SK-N-SH (cell line): ENCODE data around the gene FAM124A. TPM values are rescaled to one million over a fixed set of nuclear protein-coding genes. Genes with fewer than 3 reads are reported as not detected.

Source experiments
- CTCF ChIA-PET: fragments of 300-600, 350-600 bp; formaldehyde crosslinking; extraction: SDS; loops from one replicate; lab custom pipeline; 2021; lab: Yijun Ruan, JAX
- POLR2A ChIA-PET: fragments of 350-600 bp; sonication (Branson Sonifier 250); formaldehyde crosslinking; extraction: SDS; loops from one replicate; lab custom pipeline; 2020; ENCODE audit warnings: antibody characterized with exemption, inconsistent platforms; lab: Yijun Ruan, JAX
- DNase-seq: peaks from one replicate; pipeline ENCODE4 v3.0.0; 2012
- H2AFZ ChIP-seq: fragments of 200-600 bp; sonication (generic); 2 replicates; pipeline ENCODE4 v1.8.1; 2016; ENCODE audit warnings: antibody characterized with exemption, mild to moderate bottlenecking, low read depth
- H3F3A ChIP-seq: fragments of 200-600 bp; sonication (generic); replicated peaks from 2 replicates; pipeline ENCODE3; 2016; ENCODE audit warnings: antibody characterized with exemption, mild to moderate bottlenecking; ENCODE audit not compliant: insufficient read depth
- H3K27ac ChIP-seq, 2 experiments: fragments of 200-500 bp in 1 of 2; fragments of 200-600 bp in 1 of 2; sonication (Bioruptor generic) in 1 of 2; sonication (generic), shearing (Covaris generic) in 1 of 2; 2 replicates each; pipeline versions ENCODE4 v1.5.1 to v1.6.1; 2014 to 2016; ENCODE audit warnings: low read depth in 2 of 2, inconsistent platforms in 1 of 2, low read length in 1 of 2, mild to moderate bottlenecking in 1 of 2, mixed read lengths in 1 of 2
- H3K27me3 ChIP-seq: fragments of 200-600 bp; sonication (generic), shearing (Covaris generic); 2 replicates; pipeline ENCODE4 v1.6.1; 2016; ENCODE audit warnings: mixed run types; ENCODE audit not compliant: insufficient read depth
- H3K36me3 ChIP-seq, 2 experiments: fragments of 200-500 bp in 1 of 2; fragments of 200-600 bp in 1 of 2; sonication (Bioruptor generic) in 1 of 2; sonication (generic) in 1 of 2; replicated peaks in 1 of 2; 2 replicates each; pipeline versions ENCODE3 to v1.5.1; 2014 to 2016; ENCODE audit warnings: low read length in 1 of 2, mild to moderate bottlenecking in 1 of 2; ENCODE audit not compliant: insufficient read depth in 2 of 2, control insufficient read depth in 1 of 2
- H3K4me1 ChIP-seq, 2 experiments: fragments of 200-500 bp in 1 of 2; fragments of 200-600 bp in 1 of 2; sonication (Bioruptor generic) in 1 of 2; sonication (generic), shearing (Covaris generic) in 1 of 2; 2 replicates each; pipeline versions ENCODE4 v1.5.1 to v1.6.1; 2014 to 2016; ENCODE audit warnings: low read depth in 1 of 2, low read length in 1 of 2, mixed run types in 1 of 2; ENCODE audit not compliant: insufficient read depth in 2 of 2, control insufficient read depth in 1 of 2
- H3K4me2 ChIP-seq: fragments of 200-600 bp; sonication (generic), shearing (Covaris generic); 2 replicates; pipeline ENCODE4 v1.6.1; 2017; ENCODE audit warnings: mixed run types
- H3K4me3 ChIP-seq, 2 experiments: fragments of 200-500 bp in 1 of 2; fragments of 200-600 bp in 1 of 2; sonication (Bioruptor generic) in 1 of 2; sonication (generic), shearing (Covaris generic) in 1 of 2; 2 replicates each; pipeline versions ENCODE4 v1.5.1 to v1.8.1; 2014 to 2016; ENCODE audit warnings: low read depth in 2 of 2, inconsistent platforms in 1 of 2, low read length in 1 of 2, mild to moderate bottlenecking in 1 of 2, mixed read lengths in 1 of 2, moderate library complexity in 1 of 2
- H3K79me2 ChIP-seq: fragments of 200-600 bp; sonication (generic); 2 replicates; pipeline ENCODE4 v1.8.1; 2017; ENCODE audit warnings: mild to moderate bottlenecking; ENCODE audit not compliant: insufficient read depth
- H3K9ac ChIP-seq: fragments of 200-600 bp; sonication (generic); 2 replicates; pipeline ENCODE4 v1.6.1; 2017; ENCODE audit warnings: mixed run types
- H3K9me2 ChIP-seq: fragments of 200-600 bp; sonication (generic); 2 replicates; pipeline ENCODE4 v1.6.1; 2017; ENCODE audit warnings: mixed run types
- H3K9me3 ChIP-seq: fragments of 200-600 bp; sonication (generic); 2 replicates; pipeline ENCODE4 v1.6.1; 2017; ENCODE audit warnings: mixed run types, mild to moderate bottlenecking, moderate library complexity
- H4K20me1 ChIP-seq: fragments of 200-600 bp; sonication (generic); 2 replicates; pipeline ENCODE4 v1.6.1; 2017; ENCODE audit warnings: mild to moderate bottlenecking, mixed run types; ENCODE audit not compliant: insufficient read depth
- ELF1 ChIP-seq: IDR thresholded peaks from 2 replicates; pipeline ENCODE4 v1.4.0; 2012
- EP300 ChIP-seq, 2 experiments: IDR thresholded peaks; 2 replicates each; pipeline versions ENCODE4 v1.4.0 to v1.6.1; 2012; ENCODE audit warnings: borderline replicate concordance in 1 of 2, low read depth in 1 of 2, low read length in 1 of 2
- EZH2phosphoT487 ChIP-seq: fragments of 200-600 bp; sonication (generic); IDR thresholded peaks from 2 replicates; pipeline ENCODE4 v1.6.1; 2017; ENCODE audit warnings: low read depth, mixed run types, mild to moderate bottlenecking, antibody characterized with exemption, moderate library complexity, borderline replicate concordance
- FOSL2 ChIP-seq: IDR thresholded peaks from 2 replicates; pipeline ENCODE4 v1.4.0; 2012; ENCODE audit warnings: low read depth, mild to moderate bottlenecking, moderate library complexity, borderline replicate concordance
- FOXM1 ChIP-seq: IDR thresholded peaks from 2 replicates; pipeline ENCODE4 v1.4.0; 2012; ENCODE audit warnings: low read depth, mild to moderate bottlenecking
- GATA2 ChIP-seq: sonication (generic); formaldehyde crosslinking; IDR thresholded peaks from 2 replicates; pipeline ENCODE4 v1.5.0; 2020; ENCODE audit warnings: mild to moderate bottlenecking, missing genetic modification reagents
- NFIC ChIP-seq: IDR thresholded peaks from 2 replicates; pipeline ENCODE4 v1.4.0; 2012; ENCODE audit warnings: borderline replicate concordance
- NRF1 ChIP-seq: IDR thresholded peaks from 2 replicates; pipeline ENCODE4 v1.6.1; 2012; ENCODE audit warnings: low read depth, mild to moderate bottlenecking, low read length
- POLR2AphosphoS5 ChIP-seq: IDR thresholded peaks from 2 replicates; pipeline ENCODE4 v1.6.1; 2012; ENCODE audit warnings: low read depth, low read length
- RCOR1 ChIP-seq: fragments of 150-350 bp; IDR thresholded peaks from 2 replicates; pipeline ENCODE4 v1.6.1; 2017; ENCODE audit warnings: antibody characterized with exemption, low read length
- RXRA ChIP-seq: IDR thresholded peaks from 2 replicates; pipeline ENCODE4 v1.4.0; 2012; ENCODE audit warnings: low read depth, mild to moderate bottlenecking, borderline replicate concordance
- SIN3A ChIP-seq: IDR thresholded peaks from 2 replicates; pipeline ENCODE4 v1.6.1; 2012; ENCODE audit warnings: low read depth, mild to moderate bottlenecking, low read length, moderate library complexity, borderline replicate concordance
- SMC3 ChIP-seq: IDR thresholded peaks from 2 replicates; pipeline ENCODE4 v1.6.1; 2012; ENCODE audit warnings: low read depth, low read length, improper control_type of control experiment
- TEAD4 ChIP-seq: IDR thresholded peaks from 2 replicates; pipeline ENCODE4 v1.4.0; 2012; ENCODE audit warnings: mild to moderate bottlenecking, borderline replicate concordance; ENCODE audit not compliant: insufficient read depth
- YY1 ChIP-seq: IDR thresholded peaks from 2 replicates; pipeline ENCODE4 v1.4.0; 2012; ENCODE audit warnings: low read depth, mild to moderate bottlenecking
- polyA plus RNA-seq, 3 experiments: library from polyadenylated mRNA; depleted of rRNA; stranded (reverse); fragments of >200 nt; gene quantifications; 2 replicates each; pipeline ENCODE4 v1.2.3, GENCODE V29; 2012
- TF ChIP-seq, protein P1 (sequence below): IDR thresholded peaks from 2 replicates; pipeline ENCODE4 v1.4.0; 2012; ENCODE audit warnings: low read depth, borderline replicate concordance
- TF ChIP-seq, protein P2 (sequence below): fragments of 150-350 bp; IDR thresholded peaks from 2 replicates; pipeline ENCODE4 v1.6.1; 2016; ENCODE audit warnings: mild to moderate bottlenecking, low read depth, low read length
- TF ChIP-seq, protein P3 (sequence below): IDR thresholded peaks from 2 replicates; pipeline ENCODE4 v1.4.0; 2012; ENCODE audit warnings: low read depth
- TF ChIP-seq, protein P4 (sequence below): fragments of 200-600 bp; sonication (generic); IDR thresholded peaks from 2 replicates; pipeline ENCODE4 v1.6.1; 2017; ENCODE audit warnings: antibody characterized with exemption, mild to moderate bottlenecking, moderate library complexity
- TF ChIP-seq, protein P5 (sequence below): IDR thresholded peaks from 2 replicates; pipeline ENCODE4 v1.6.1; 2012; ENCODE audit warnings: mild to moderate bottlenecking, low read depth, low read length, moderate library complexity

Gene FAM124A
- polyA plus RNA-seq, 1 of the 3 experiments (the other 2 are of a cell fraction): 1.5 TPM

DNA sequence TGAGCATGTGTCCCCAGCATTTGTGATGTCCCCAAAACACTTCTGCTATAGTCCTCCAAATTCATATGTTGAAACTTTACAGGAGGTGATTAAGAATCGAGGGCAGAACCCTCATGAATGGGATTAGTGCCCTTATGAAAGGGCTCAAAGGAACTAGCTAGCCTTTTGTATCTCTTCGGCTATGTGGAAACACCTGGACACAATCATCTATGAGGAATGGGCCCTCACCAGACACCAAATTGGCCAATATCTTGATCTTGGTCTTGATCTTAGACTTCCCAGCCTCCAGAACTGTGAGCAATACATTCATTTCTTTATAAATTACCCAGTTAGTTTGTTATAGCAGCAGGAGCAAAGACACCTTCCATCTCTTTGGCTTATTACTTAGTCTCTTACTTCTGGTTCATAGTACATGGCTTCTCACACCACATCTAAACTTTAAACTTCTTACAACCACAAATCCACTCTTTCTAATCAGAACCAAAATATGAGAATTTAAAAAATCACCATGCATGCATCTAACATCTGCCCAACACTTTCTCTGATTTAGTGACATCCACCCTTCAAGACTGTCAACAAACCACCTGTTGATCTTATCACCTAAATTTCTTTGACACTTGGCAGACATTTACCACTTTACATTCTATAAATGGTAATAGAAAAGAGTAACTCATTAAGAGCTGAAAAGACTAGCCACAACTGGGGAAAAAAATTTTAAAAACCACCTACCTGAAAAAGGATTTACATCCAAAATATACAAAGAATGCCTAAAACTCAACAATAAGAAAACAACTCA is 110.6 kb downstream of the FAM124A start (continued):
- TF ChIP-seq, protein P1, sequence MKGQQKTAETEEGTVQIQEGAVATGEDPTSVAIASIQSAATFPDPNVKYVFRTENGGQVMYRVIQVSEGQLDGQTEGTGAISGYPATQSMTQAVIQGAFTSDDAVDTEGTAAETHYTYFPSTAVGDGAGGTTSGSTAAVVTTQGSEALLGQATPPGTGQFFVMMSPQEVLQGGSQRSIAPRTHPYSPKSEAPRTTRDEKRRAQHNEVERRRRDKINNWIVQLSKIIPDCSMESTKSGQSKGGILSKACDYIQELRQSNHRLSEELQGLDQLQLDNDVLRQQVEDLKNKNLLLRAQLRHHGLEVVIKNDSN: no peak
- TF ChIP-seq RXRA: no peak
- no peak for TF ChIP-seq EP300 (IDR thresholded peaks at IDR 0.05; ENCODE audit: borderline replicate concordance in 1 of 2, low read depth in 1 of 2, low read length in 1 of 2)

DNA sequence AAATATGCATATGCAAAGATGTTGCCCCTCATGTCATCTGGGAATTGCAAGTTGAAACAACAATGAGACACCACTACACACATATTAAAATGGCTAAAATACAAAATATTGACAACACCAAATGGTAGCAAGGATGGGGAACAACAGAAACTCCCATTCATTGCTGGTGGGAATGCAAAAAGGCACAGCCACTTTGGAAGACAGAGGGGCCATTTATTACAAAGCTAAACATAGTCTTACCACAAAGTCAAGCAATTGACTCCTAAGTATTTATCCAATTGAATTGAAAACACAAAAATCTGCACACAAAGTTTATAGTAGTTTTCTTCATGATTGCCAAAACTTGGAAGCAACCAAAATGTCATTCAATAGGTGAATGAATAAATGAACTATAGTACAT is 111.2 kb downstream of the FAM124A start:
- Histone ChIP-seq H2AFZ (no peak overlapping the region), H3K9me3 (no peaks in the 10 kb centered on the region), H3K4me2 (no peak overlapping the region), H3K4me1 (peaks cover 0 to 4% of the 10 kb centered on the region in 2 experiments; a peak in 1 of 4 replicates), H4K20me1 (no peaks in the 10 kb centered on the region), H3K9ac (no peak overlapping the region), H3K9me2 (no peaks in the 10 kb centered on the region), H3K27ac (no peak overlapping the region), H3K79me2 (no peaks in the 10 kb centered on the region), H3K27me3 (no peaks in the 10 kb centered on the region), H3F3A (no peaks in the 10 kb centered on the region), H3K36me3 (no peaks in the 10 kb centered on the region), H3K4me3 (no peak overlapping the region)
- TF ChIP-seq, protein P2, sequence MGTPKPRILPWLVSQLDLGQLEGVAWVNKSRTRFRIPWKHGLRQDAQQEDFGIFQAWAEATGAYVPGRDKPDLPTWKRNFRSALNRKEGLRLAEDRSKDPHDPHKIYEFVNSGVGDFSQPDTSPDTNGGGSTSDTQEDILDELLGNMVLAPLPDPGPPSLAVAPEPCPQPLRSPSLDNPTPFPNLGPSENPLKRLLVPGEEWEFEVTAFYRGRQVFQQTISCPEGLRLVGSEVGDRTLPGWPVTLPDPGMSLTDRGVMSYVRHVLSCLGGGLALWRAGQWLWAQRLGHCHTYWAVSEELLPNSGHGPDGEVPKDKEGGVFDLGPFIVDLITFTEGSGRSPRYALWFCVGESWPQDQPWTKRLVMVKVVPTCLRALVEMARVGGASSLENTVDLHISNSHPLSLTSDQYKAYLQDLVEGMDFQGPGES: no peak
- TF ChIP-seq NFIC: no peak
- TF ChIP-seq, protein P3, sequence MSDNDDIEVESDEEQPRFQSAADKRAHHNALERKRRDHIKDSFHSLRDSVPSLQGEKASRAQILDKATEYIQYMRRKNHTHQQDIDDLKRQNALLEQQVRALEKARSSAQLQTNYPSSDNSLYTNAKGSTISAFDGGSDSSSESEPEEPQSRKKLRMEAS: no peak
- no peak for TF ChIP-seq YY1
- TF ChIP-seq RCOR1: no peak
- TF ChIP-seq SIN3A: no peak
- no peak for TF ChIP-seq SMC3
- TF ChIP-seq EZH2phosphoT487: no peak
- no peak for TF ChIP-seq TEAD4
- TF ChIP-seq POLR2AphosphoS5: no peak
- TF ChIP-seq FOXM1: no peak
- no peak for TF ChIP-seq FOSL2
- TF ChIP-seq ELF1: no peak
- no peak for TF ChIP-seq RXRA
- TF ChIP-seq, protein P4, sequence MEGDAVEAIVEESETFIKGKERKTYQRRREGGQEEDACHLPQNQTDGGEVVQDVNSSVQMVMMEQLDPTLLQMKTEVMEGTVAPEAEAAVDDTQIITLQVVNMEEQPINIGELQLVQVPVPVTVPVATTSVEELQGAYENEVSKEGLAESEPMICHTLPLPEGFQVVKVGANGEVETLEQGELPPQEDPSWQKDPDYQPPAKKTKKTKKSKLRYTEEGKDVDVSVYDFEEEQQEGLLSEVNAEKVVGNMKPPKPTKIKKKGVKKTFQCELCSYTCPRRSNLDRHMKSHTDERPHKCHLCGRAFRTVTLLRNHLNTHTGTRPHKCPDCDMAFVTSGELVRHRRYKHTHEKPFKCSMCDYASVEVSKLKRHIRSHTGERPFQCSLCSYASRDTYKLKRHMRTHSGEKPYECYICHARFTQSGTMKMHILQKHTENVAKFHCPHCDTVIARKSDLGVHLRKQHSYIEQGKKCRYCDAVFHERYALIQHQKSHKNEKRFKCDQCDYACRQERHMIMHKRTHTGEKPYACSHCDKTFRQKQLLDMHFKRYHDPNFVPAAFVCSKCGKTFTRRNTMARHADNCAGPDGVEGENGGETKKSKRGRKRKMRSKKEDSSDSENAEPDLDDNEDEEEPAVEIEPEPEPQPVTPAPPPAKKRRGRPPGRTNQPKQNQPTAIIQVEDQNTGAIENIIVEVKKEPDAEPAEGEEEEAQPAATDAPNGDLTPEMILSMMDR: no peak
- TF ChIP-seq, protein P5, sequence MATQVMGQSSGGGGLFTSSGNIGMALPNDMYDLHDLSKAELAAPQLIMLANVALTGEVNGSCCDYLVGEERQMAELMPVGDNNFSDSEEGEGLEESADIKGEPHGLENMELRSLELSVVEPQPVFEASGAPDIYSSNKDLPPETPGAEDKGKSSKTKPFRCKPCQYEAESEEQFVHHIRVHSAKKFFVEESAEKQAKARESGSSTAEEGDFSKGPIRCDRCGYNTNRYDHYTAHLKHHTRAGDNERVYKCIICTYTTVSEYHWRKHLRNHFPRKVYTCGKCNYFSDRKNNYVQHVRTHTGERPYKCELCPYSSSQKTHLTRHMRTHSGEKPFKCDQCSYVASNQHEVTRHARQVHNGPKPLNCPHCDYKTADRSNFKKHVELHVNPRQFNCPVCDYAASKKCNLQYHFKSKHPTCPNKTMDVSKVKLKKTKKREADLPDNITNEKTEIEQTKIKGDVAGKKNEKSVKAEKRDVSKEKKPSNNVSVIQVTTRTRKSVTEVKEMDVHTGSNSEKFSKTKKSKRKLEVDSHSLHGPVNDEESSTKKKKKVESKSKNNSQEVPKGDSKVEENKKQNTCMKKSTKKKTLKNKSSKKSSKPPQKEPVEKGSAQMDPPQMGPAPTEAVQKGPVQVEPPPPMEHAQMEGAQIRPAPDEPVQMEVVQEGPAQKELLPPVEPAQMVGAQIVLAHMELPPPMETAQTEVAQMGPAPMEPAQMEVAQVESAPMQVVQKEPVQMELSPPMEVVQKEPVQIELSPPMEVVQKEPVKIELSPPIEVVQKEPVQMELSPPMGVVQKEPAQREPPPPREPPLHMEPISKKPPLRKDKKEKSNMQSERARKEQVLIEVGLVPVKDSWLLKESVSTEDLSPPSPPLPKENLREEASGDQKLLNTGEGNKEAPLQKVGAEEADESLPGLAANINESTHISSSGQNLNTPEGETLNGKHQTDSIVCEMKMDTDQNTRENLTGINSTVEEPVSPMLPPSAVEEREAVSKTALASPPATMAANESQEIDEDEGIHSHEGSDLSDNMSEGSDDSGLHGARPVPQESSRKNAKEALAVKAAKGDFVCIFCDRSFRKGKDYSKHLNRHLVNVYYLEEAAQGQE: no peak
- no peak for TF ChIP-seq GATA2
- TF ChIP-seq NRF1: no peak
- POLR2A ChIA-PET: no interaction called here
- no peak for DNase-seq
- CTCF ChIA-PET: no interaction called here
